ENCODE measurements around the gene CCDC148.
"Not testable (repeated sequence)": the region's sequence is repeated elsewhere in the genome, so short reads cannot be mapped to it uniquely, and the experiment has no call there.

Gene CCDC148

DNA sequence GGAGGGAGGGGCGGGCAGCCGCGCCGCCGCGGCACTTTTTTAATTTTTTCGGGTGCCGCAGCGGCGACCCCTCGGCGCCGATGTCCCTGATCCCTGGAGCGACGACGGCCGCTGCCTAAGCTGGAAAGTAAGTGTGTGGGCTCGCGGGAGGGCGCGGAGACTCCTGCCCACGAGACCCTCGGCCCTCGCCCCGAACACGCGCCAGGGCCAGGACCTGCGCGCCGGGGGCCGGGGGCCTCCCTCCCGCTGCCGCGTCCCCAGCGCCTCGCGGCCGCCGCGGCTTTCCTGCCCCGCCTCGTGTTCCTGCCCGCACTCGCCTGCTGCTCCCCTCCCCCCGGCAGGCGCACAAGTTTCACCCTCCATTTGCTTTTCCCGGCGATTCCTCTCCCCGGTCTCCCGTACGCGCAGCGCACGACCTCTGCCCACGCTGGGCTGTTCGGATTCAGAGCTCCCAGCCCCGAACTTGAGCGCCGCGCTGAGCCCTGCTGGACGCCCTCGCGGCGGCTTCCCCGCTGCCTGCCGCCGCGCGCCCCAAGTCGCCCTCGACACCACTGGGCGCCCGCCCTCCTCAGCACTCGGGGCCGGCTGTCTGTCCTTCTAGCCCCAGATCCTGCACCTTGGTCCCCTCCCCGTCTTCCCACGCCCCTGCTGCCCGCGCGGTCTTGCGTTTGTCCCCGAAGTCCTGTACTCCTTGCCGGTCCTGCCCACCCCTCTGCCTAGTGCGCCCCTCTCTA is 706 bp upstream of the CCDC148 start:
- H4K20me1 ChIP-seq (ENCODE audit: insufficient read depth, low read length), result peaks cover 37% of the 10 kb centered on the region
- H3K36me3 ChIP-seq (replicated peaks; ENCODE audit: low read depth, low read length), result no peaks in the 10 kb centered on the region
- H3K4me3 ChIP-seq (ENCODE audit: low read length), result peak overlapping the region; percentile 93
- H3K4me2 ChIP-seq (ENCODE audit: low read length), result peak overlapping the region; percentile 90
- peak overlapping the region; percentile 75 for H2AFZ ChIP-seq (ENCODE audit: low read depth, low read length)
- peak overlapping the region; percentile 34 for H3K27ac ChIP-seq (ENCODE audit: low read length)
- H3K9me3 ChIP-seq (ENCODE audit: insufficient read depth, low read length), result no peaks in the 10 kb centered on the region
- peaks cover 39% of the 10 kb centered on the region for H3K4me1 ChIP-seq (ENCODE audit: low read length)
- peaks cover 51% of the 10 kb centered on the region for H3K79me2 ChIP-seq (ENCODE audit: low read length)
- TF ChIP-seq EZH2phosphoT487 (IDR thresholded peaks at IDR 0.05; ENCODE audit: low read depth), result no peak
- TF ChIP-seq, protein P1, sequence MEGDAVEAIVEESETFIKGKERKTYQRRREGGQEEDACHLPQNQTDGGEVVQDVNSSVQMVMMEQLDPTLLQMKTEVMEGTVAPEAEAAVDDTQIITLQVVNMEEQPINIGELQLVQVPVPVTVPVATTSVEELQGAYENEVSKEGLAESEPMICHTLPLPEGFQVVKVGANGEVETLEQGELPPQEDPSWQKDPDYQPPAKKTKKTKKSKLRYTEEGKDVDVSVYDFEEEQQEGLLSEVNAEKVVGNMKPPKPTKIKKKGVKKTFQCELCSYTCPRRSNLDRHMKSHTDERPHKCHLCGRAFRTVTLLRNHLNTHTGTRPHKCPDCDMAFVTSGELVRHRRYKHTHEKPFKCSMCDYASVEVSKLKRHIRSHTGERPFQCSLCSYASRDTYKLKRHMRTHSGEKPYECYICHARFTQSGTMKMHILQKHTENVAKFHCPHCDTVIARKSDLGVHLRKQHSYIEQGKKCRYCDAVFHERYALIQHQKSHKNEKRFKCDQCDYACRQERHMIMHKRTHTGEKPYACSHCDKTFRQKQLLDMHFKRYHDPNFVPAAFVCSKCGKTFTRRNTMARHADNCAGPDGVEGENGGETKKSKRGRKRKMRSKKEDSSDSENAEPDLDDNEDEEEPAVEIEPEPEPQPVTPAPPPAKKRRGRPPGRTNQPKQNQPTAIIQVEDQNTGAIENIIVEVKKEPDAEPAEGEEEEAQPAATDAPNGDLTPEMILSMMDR (IDR thresholded peaks at IDR 0.05; ENCODE audit: low read depth, low read length), result no peak
- peaks cover 7% of the 10 kb centered on the region; the same call in 1 of the 2 replicates for H3K27me3 ChIP-seq (ENCODE audit: low read depth, low read length)
- H3K9ac ChIP-seq (ENCODE audit: low read length), result peak overlapping the region; percentile 80

DNA sequence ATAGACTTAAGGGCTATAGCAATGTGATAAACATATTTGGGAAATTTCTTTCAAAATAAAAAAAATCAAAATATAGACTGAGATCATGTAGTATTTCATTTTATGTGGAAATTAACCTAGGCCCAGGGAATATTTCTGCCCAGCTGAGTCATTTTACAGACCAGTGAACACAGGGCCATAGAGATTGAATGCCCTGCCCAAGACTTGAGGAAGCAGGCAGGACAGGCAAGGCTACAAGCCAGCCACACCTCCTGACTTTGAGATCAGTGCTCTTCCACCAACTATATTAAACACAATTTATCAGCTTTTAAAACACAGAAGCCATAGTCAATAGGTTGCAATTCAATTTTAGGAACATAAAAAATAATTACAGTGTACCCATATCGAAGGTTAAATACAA is 12.9 kb downstream of the CCDC148 start:
- Histone ChIP-seq H4K20me1 (ENCODE audit: insufficient read depth, low read length) (no peaks in the 10 kb centered on the region), H3K27ac (ENCODE audit: low read length) (no peak overlapping the region), H3K4me3 (ENCODE audit: low read length) (no peak overlapping the region), H3K9me3 (ENCODE audit: insufficient read depth, low read length) (no peaks in the 10 kb centered on the region), H2AFZ (ENCODE audit: low read depth, low read length) (no peak overlapping the region), H3K9ac (ENCODE audit: low read length) (no peak overlapping the region), H3K4me2 (ENCODE audit: low read length) (no peak overlapping the region), H3K36me3 (replicated peaks; ENCODE audit: low read depth, low read length) (no peaks in the 10 kb centered on the region), H3K4me1 (ENCODE audit: low read length) (no peaks in the 10 kb centered on the region), H3K79me2 (ENCODE audit: low read length) (no peaks in the 10 kb centered on the region), H3K27me3 (ENCODE audit: low read depth, low read length) (no peaks in the 10 kb centered on the region)
- no peak for TF ChIP-seq EZH2phosphoT487 (IDR thresholded peaks at IDR 0.05; ENCODE audit: low read depth)
- TF ChIP-seq, protein P1 (IDR thresholded peaks at IDR 0.05; ENCODE audit: low read depth, low read length), result no peak

DNA sequence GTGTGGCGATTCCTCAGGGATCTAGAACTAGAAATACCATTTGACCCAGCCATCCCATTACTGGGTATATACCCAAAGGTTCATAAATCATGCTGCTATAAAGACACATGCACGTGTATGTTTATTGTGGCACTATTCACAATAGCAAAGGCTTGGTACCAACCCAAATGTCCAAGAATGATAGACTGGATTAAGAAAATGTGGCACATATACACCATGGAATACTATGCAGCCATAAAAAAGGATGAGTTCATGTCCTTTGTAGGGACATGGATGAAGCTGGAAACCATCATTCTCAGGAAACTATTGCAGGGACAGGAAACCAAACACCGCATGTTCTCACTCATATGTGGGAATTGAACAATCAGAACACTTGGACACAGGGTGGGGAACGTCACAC is 17.5 kb downstream of the CCDC148 start:
- H3K9ac ChIP-seq (ENCODE audit: low read length); H4K20me1 ChIP-seq (ENCODE audit: insufficient read depth, low read length); H3K4me3 ChIP-seq (ENCODE audit: low read length); H3K27me3 ChIP-seq (ENCODE audit: low read depth, low read length); H2AFZ ChIP-seq (ENCODE audit: low read depth, low read length); H3K27ac ChIP-seq (ENCODE audit: low read length); H3K79me2 ChIP-seq (ENCODE audit: low read length); H3K36me3 ChIP-seq (replicated peaks; ENCODE audit: low read depth, low read length); H3K9me3 ChIP-seq (ENCODE audit: insufficient read depth, low read length); H3K4me1 ChIP-seq (ENCODE audit: low read length); H3K4me2 ChIP-seq (ENCODE audit: low read length): not testable (repeated sequence)

DNA sequence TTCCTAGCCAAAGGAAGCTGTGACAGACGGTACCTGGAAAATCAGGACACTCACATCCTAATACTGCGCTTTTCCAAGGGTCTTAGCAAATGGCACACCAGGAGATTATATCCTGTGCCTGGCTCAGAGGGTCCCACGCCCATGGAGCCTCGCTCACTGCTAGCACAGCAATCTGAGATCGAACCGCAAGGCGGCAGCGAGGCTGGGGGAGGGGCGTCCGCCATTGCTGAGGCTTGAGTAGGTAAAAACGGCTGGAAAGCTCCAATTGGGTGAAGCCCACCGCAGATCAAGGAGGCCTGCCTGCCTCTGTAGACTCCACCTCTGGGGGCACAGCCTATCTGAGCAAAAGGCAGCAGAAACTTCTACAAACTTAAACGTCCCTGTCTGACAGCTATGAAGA is 22.8 kb downstream of the CCDC148 start:
- H3K4me3 ChIP-seq (ENCODE audit: low read length); H3K9me3 ChIP-seq (ENCODE audit: insufficient read depth, low read length); H2AFZ ChIP-seq (ENCODE audit: low read depth, low read length); H3K9ac ChIP-seq (ENCODE audit: low read length); H3K27ac ChIP-seq (ENCODE audit: low read length); H3K79me2 ChIP-seq (ENCODE audit: low read length); H3K4me1 ChIP-seq (ENCODE audit: low read length); H3K36me3 ChIP-seq (replicated peaks; ENCODE audit: low read depth, low read length); H3K4me2 ChIP-seq (ENCODE audit: low read length); H4K20me1 ChIP-seq (ENCODE audit: insufficient read depth, low read length); H3K27me3 ChIP-seq (ENCODE audit: low read depth, low read length): not testable (repeated sequence)

DNA sequence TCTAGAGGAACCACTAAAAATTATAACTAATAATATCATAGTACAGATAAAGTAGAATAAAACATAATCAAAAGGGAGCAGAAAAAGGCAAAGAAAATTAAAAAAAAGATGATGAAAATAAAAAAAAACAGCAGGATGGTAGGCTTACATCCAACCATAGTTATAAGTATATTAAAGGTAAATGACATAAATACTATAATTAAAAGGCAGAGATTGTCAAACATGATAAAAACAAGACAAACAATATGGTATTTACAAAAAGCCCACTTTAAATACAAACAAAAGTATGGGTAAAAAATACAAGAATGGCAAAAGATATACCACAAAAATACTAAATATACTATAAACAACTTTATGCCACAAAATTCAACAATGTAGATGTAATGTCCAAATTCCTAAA is 24.4 kb downstream of the CCDC148 start:
- no peaks in the 10 kb centered on the region for H3K9me3 ChIP-seq (ENCODE audit: insufficient read depth, low read length)
- no peak overlapping the region for H3K27ac ChIP-seq (ENCODE audit: low read length)
- no peaks in the 10 kb centered on the region for H4K20me1 ChIP-seq (ENCODE audit: insufficient read depth, low read length)
- H3K4me1 ChIP-seq (ENCODE audit: low read length), result no peaks in the 10 kb centered on the region
- H3K4me2 ChIP-seq (ENCODE audit: low read length), result no peak overlapping the region
- no peaks in the 10 kb centered on the region for H3K36me3 ChIP-seq (replicated peaks; ENCODE audit: low read depth, low read length)
- no peaks in the 10 kb centered on the region for H3K27me3 ChIP-seq (ENCODE audit: low read depth, low read length)
- H3K79me2 ChIP-seq (ENCODE audit: low read length), result no peaks in the 10 kb centered on the region
- TF ChIP-seq EZH2phosphoT487 (IDR thresholded peaks at IDR 0.05; ENCODE audit: low read depth), result no peak
- TF ChIP-seq, protein P1 (IDR thresholded peaks at IDR 0.05; ENCODE audit: low read depth, low read length), result no peak
- H3K4me3 ChIP-seq (ENCODE audit: low read length), result no peak overlapping the region
- H3K9ac ChIP-seq (ENCODE audit: low read length), result no peak overlapping the region
- no peak overlapping the region for H2AFZ ChIP-seq (ENCODE audit: low read depth, low read length)
